GM21381 (cell line): ENCODE results near the gene SMC1B.
"Not testable (repeated sequence)": the region's sequence is repeated elsewhere in the genome, so short reads cannot be mapped to it uniquely, and the experiment has no call there.

ENCODE experiments used
- ATAC-seq: cut with Tn5 transposase; IDR thresholded peaks from one replicate; pipeline ENCODE4 v1.9.1; 2021; ENCODE audit warnings: mild to moderate bottlenecking, moderate library complexity; ENCODE audit not compliant: unreplicated experiment

The SMC1B gene

GRCh38 chr22:45305456-45306075 lies 107.8 kb downstream of the SMC1B start:
- no peak for ATAC-seq

DNA sequence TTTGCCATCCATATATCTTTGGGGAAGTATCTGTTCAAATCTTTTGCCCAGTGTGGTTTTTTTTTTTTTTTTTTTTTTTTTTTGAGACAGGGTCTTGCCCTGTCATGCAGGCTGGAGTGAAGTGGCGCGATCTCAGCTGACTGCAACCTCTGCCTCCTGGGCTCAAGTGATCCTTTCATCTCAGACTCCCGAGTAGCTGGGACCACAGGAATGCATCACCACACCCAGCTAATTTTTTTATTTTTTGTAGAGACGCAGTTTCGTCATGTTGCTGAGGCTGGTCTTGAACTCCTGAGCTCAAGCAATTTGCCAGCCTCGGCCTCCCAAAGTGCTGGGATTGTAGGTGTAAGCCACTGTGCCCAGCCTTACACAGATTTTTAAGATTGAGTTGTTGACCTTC lies 108.4 kb downstream of the SMC1B start:
- no peak for ATAC-seq

DNA sequence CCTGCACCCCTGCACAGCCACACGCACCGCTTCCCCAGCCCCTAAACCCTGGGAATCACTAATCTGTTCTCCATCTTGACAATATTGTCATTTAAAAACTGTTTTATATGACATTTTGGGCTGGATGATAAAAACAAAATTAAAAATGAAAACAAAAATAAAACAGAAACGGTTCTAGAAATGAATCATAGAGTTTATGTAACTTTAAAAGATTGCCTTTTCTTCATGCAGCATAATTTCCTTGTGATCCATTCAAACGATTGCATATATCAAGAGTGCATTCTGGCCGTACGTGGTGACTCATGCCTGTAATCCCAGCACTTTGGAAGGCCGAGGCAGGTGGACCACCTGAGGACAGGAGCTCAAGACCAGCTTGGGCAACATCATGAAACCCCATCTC lies 110.2 kb downstream of the SMC1B start:
- ATAC-seq = no peak

- no peak for ATAC-seq
These were observed 110.6 kb downstream of the SMC1B start for GRCh38 chr22:45302751-45303150.

DNA sequence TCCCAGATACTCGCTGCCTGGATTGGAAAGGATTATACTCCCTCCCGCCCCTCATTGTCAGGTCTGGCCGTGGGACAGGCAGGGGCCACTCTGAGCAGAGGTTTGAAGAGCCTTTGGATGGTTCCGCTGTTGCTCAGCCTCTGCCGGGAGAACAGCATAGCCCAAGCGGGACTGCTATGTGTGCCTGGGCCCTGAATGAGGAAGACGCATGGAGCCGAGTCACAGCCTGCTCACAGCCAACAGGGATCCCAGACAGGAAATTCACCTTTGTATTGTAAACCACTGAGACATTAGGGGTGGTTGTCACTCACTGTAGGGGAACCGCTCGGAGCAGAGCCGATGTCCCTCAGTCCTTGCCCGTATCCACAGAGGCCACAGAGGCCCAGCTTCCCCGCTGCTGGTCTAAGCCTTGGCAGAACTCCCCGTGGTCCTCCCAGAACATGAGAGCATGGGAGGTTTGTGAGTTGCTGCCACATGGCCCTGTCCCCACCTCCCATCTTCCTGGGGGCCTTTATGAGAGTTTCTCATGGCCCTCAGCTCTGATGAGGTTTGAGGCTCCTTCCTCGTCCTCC lies 114.4 kb downstream of the SMC1B start:
- ATAC-seq = no peak

DNA sequence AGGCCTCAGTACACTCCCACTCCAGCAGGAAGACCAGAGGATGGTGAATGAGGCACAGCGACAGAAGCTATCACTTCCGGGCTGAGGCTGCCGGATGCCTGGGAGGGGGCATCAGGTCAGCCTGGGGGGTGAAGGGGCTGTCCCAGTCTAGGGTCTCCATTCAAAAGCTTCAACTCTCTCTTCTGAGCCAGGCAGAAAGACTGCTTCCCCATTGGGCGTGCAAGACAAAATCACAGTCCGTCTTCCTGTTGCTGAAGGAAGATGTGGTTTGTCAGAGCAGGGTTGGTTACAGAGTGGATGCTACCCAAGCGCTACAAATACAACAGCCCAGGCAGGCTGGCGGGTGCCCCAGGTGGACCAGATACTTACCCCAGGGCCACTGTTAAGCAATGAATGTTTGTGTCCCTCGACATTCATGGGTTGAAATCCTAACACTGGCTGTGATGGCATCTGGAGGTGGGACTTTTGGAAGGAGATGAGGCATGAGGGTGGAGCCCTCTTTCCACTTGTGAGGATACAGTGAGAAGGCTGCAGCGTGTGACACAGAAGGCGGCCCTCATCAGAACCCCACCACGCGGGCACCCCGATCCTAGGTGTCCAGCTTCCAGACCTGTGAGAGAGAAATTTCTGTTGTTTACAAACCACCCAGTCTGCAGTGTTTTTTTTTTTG lies 116.6 kb downstream of the SMC1B start:
- no peak for ATAC-seq

- ATAC-seq = no peak
These were observed 117.9 kb downstream of the SMC1B start for GRCh38 chr22:45295492-45295891.

- ATAC-seq = not testable (repeated sequence)
These were observed 118.4 kb downstream of the SMC1B start for GRCh38 chr22:45295004-45295403.
